ENCODE measurements around the gene RAPGEF4. TPM values are rescaled to one million over a fixed set of nuclear protein-coding genes. Genes with fewer than 3 reads are reported as not detected.

The RAPGEF4 gene
- total RNA-seq, 4 donors from 2014 or later = 1.4 to 5.5 (median 1.8) TPM

- intact Hi-C loops (cut with DNase I; ENCODE audit: low total_unique reads) (no loop called here), in situ Hi-C loops (cut with MboI; ENCODE audit: low sequenced_read_pairs in 4 of 4) (loop anchor here in 2 of 4 donors (10.0 to 25.0 kb wide), 3 partner anchors 74 to 134 kb away; no protein-coding TSS in a partner anchor)
- no peaks in the 10 kb centered on the region for H3K36me3 ChIP-seq
- no peak overlapping the region for H3K27ac ChIP-seq
- no peak for TF ChIP-seq POLR2A (IDR thresholded peaks at IDR 0.05)
- TF ChIP-seq CTCF (IDR thresholded peaks at IDR 0.05 in 4 of 5, conservative IDR thresholded peaks at IDR 0.05 in 1 of 5) = no peak
- ATAC-seq (no peak), DNase-seq (no peak)
- H3K4me1 ChIP-seq = no peaks in the 10 kb centered on the region
- H3K27me3 ChIP-seq = no peaks in the 10 kb centered on the region
- H3K4me3 ChIP-seq = no peak overlapping the region
- no peaks in the 10 kb centered on the region for H3K9me3 ChIP-seq
Measured at GRCh38 chr2:172938713-172939375, 203.2 kb downstream of the RAPGEF4 start.

- no peak for ATAC-seq
- Histone ChIP-seq H3K4me3 (no peak overlapping the region), H3K36me3 (no peaks in the 10 kb centered on the region), H3K27ac (no peak overlapping the region), H3K4me1 (no peaks in the 10 kb centered on the region), H3K27me3 (no peaks in the 10 kb centered on the region), H3K9me3 (no peaks in the 10 kb centered on the region)
- intact Hi-C loops (cut with DNase I; ENCODE audit: low total_unique reads) (no loop called here), in situ Hi-C loops (cut with MboI; ENCODE audit: low sequenced_read_pairs in 4 of 4) (loop anchor here in 1 of 4 donors (25.0 kb wide), 1 partner anchor 131 kb away; no protein-coding TSS in a partner anchor)
- no peak for DNase-seq
- TF ChIP-seq POLR2A (IDR thresholded peaks at IDR 0.05) = no peak
- no peak for TF ChIP-seq CTCF (IDR thresholded peaks at IDR 0.05 in 4 of 5, conservative IDR thresholded peaks at IDR 0.05 in 1 of 5)
Measured at GRCh38 chr2:172943539-172943938, 207.9 kb downstream of the RAPGEF4 start.

- in situ Hi-C loops (cut with MboI; ENCODE audit: low sequenced_read_pairs in 4 of 4) (loop anchor here in 1 of 4 donors (25.0 kb wide), 1 partner anchor 132 kb away; no protein-coding TSS in a partner anchor), intact Hi-C loops (cut with DNase I; ENCODE audit: low total_unique reads) (no loop called here)
- TF ChIP-seq POLR2A (IDR thresholded peaks at IDR 0.05) = no peak
- no peak for TF ChIP-seq CTCF (IDR thresholded peaks at IDR 0.05 in 4 of 5, conservative IDR thresholded peaks at IDR 0.05 in 1 of 5)
- H3K9me3 ChIP-seq = no peaks in the 10 kb centered on the region
- H3K27me3 ChIP-seq = no peaks in the 10 kb centered on the region
- ATAC-seq = no peak
- DNase-seq = no peak
- H3K36me3 ChIP-seq = no peaks in the 10 kb centered on the region
- no peaks in the 10 kb centered on the region for H3K4me1 ChIP-seq
- H3K4me3 ChIP-seq = no peak overlapping the region
- H3K27ac ChIP-seq = no peak overlapping the region
Measured at GRCh38 chr2:172944022-172944793, 208.6 kb downstream of the RAPGEF4 start.

- Histone ChIP-seq H3K36me3 (no peaks in the 10 kb centered on the region), H3K27me3 (no peaks in the 10 kb centered on the region), H3K9me3 (no peaks in the 10 kb centered on the region), H3K4me1 (no peaks in the 10 kb centered on the region), H3K27ac (no peak overlapping the region), H3K4me3 (no peak overlapping the region)
- DNase-seq (no peak), ATAC-seq (no peak)
- TF ChIP-seq POLR2A (IDR thresholded peaks at IDR 0.05) (no peak), CTCF (IDR thresholded peaks at IDR 0.05 in 4 of 5, conservative IDR thresholded peaks at IDR 0.05 in 1 of 5) (no peak)
- in situ Hi-C loops (cut with MboI; ENCODE audit: low sequenced_read_pairs in 4 of 4) = loop anchor here in 1 of 4 donors (25.0 kb wide), 1 partner anchor 133 kb away; no protein-coding TSS in a partner anchor
- intact Hi-C loops (cut with DNase I; ENCODE audit: low total_unique reads) = no loop called here
Measured at GRCh38 chr2:172944794-172945509, 209.3 kb downstream of the RAPGEF4 start.
